GM15510 (cell line): Measurements from ENCODE around the gene SLC26A6.

ENCODE experiments used
- POLR2A ChIP-seq: IDR thresholded peaks from 3 replicates; pipeline ENCODE4 v1.6.1; 2011; ENCODE audit warnings: borderline replicate concordance; ENCODE audit not compliant: insufficient read length; ENCODE audit errors: extremely low read depth

The SLC26A6 gene

DNA sequence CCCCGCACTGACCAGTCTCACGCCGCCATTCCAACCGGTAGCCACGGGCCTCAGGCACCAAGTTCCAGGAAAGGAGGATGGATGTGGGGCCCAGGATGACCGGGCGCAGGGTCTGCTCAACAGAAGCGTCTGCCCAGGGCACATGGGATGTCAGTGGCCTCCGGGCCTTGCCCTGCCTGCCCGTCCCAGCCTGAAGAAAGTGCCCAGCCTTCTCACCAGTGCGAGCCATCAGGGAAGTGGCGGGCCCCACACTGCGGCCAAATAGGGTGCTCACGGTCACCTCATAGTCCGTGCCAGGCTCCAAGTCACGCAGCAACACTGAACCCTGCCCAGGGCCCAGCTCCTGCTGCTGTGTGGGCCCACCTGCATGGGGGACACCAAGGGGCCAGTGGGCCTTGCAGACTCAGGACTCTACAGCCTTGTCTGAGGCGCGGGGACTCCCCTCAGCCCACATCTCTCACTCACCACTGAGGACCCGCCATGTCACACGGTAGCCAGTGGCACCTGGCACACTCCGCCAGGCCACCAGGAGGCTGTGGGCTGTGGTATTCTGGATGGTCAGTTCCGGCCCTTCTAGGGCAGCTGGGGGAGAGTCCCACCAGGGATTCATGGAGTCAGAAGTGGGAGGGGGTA is 43.3 kb downstream of the SLC26A6 start:
- no peak for TF ChIP-seq POLR2A

DNA sequence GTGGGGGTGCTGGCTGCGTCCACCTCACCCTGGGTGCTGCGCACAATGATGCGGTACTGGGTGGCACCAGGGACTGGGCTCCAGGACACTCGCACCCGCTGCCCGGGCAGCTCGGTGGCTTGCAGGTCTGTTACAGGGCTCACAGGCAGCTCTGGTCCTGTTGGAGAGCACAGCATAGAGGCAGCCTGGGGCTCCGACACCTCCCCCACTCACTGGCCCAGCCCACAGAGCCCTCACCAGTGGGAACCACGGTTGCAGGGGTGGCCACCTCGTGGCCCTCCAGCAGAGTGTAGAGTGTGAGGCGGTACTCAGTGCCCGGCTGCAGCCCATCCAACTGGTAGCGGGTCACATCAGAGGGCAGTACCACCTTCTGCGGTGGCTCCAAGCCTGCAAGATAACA is 43.8 kb downstream of the SLC26A6 start:
- no peak for TF ChIP-seq POLR2A

DNA sequence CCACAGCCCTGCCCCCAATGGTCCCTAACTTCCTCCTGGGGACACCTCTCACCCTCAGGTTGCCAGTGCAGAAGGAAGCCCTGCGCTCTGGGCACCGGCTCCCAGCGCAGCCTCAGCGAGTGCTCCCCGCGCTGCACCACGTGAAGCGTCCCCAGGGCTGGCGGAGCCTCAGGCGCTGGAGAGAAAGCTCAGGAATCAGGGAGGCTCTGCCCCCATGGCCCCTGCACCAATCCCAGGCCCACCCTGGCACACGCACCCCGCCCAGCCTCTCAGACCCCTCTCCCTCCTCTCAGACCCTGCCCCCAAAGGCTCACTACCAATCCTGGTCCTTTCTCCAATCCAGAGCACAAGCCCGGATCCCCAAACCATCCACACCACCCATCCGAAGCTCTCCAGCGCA is 47.0 kb downstream of the SLC26A6 start:
- TF ChIP-seq POLR2A, result no peak

DNA sequence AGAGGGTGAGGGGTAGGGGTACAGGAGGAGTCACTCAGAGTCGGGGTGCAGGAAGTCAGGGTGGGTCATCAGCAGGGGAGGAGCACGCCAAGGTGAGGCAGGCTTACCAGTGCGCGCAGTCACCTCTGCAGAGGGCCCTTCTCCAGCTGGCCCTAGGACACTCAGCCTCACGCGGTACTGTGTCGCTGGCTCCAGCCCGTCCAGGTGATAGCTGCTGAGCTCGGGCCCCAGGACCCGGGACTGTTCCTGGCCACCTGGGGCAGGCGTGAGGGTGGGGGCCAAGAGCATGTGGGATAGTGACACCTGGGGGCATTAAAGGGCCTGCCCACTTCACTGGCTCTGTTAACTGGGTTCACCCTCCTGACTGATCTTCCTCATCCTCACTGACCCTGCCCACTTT is 47.6 kb downstream of the SLC26A6 start:
- no peak for TF ChIP-seq POLR2A

DNA sequence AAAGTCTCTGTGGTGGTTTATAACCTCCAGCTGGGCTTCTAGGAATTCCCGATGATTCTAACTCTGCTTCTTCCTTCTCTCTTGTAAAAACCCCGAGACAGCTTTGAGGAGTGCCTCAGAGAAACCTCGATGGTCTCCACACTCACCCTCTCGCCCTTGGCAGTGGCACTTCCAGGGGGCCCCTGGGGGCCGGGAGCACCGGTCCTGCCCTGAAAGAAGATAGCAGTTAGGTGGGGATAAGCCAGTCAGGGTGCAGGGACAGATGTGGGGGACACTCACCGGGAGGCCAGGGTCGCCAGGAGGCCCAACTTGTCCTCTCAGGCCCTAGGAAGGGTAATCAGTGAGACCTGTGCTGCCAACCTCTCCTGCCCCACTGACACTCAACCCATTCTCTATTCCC is 49.9 kb downstream of the SLC26A6 start:
- no peak for TF ChIP-seq POLR2A

DNA sequence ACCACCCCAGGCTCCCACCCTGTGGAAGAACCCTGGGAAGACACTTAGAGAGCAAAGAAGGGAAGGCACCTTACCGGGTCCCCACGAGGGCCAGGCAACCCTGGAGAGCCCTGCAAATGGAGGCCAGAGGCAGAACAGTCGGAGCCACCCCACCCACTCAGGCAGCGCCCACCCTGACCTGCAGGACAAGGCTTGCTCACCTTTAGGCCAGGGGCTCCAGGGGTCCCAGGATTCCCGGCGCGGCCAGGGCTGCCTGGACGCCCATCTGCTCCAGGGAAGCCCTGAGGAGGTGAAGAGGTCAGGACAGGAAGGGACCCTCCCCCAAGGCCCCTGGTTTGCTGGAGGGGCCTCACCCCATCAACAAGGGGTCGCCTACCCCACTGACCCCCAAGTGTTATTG is 50.4 kb downstream of the SLC26A6 start:
- TF ChIP-seq POLR2A, result no peak

DNA sequence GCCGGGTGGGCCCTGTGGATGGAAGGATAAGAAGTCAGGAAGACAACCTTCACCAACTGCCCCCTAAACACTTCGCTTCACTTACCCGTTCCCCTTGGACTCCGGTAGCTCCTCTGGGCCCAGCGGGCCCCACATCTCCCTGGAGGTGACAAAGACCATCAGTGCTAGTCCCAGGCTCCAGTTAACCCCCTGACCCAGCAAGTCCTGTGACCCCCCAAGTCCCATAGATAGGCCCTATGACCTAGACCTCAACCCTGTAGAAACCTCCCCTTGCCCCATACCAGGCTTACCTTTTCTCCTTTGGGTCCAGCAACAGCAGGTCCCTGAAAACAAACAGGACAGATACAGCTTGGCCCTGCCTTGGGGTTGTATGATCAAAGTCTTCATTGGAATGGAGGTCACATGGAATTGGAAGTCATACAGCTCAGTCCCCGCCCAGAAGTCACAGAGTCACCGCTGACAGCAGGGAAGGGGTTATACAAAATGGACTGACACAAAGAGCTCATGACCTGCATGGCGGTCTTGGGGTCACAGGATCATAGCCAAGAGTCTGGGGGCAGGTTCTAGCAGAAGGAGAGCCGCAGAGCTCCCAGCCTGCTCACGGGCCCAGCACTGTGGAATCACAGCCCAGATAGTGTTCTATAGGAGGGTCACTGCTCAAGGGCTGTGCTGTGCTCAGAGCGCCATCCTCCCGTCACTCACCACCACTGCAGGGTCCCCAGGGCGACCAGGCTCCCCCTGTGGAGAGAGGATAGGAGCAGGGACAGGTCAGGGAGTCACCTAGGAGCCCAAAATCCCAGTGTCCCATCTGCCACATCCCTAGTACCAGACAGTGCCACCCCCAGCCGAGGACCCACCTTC is 53.4 kb downstream of the SLC26A6 start:
- TF ChIP-seq POLR2A, result no peak

DNA sequence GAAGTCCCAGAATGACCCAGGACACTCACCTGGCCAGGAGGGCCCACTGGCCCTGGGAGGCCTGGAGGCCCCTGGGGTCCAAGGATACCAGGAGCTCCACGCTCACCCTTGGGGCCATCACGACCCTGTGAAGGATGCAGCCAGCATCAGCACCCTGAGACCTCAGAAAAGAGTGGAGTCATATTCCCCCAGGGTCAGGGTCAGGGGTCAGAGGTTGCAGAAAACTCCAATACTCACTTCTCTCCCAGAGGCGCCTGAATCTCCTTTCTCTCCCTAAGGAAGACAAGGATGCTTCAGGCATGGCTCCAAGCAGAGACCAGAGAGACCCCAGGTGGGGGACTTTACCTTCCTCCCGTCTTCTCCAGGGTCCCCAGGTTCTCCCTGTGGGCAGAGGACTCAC is 58.6 kb downstream of the SLC26A6 start:
- TF ChIP-seq POLR2A, result no peak
